Liver (tissue), 9 donors: ENCODE results near the gene ARMC7. TPM values are rescaled to one million over a fixed set of nuclear protein-coding genes. Genes with fewer than 3 reads are reported as not detected.

Source experiments
- DNase-seq: peaks from one replicate; pipeline ENCODE4 v3.0.0-alpha.2; 2017; ENCODE audit warnings: low spot score
- H3K27ac ChIP-seq, 2 donors: one replicate each; pipeline ENCODE4 v1.7.0; 2013; ENCODE audit warnings: inconsistent platforms in 2 of 2, low read length in 2 of 2, control low read depth in 1 of 2, low read depth in 1 of 2, mild to moderate bottlenecking in 1 of 2
- H3K27me3 ChIP-seq, 4 donors: one replicate each; pipeline versions ENCODE4 v1.6.1 to v1.7.0; 2013; ENCODE audit warnings: low read length in 3 of 4, inconsistent platforms in 1 of 4, mild to moderate bottlenecking in 1 of 4, moderate library complexity in 1 of 4; ENCODE audit not compliant: control insufficient read depth in 4 of 4, insufficient read depth in 4 of 4
- H3K36me3 ChIP-seq, 4 donors: one replicate each; pipeline versions ENCODE4 v1.6.1 to v1.7.0; 2013; ENCODE audit warnings: low read length in 3 of 4, mild to moderate bottlenecking in 3 of 4, low read depth in 1 of 4, moderate library complexity in 1 of 4; ENCODE audit not compliant: control insufficient read depth in 4 of 4, insufficient read depth in 3 of 4
- H3K4me1 ChIP-seq, 4 donors: one replicate each; pipeline versions ENCODE4 v1.6.1 to v1.7.0; 2013; ENCODE audit warnings: low read length in 3 of 4, mild to moderate bottlenecking in 3 of 4, moderate library complexity in 1 of 4; ENCODE audit not compliant: control insufficient read depth in 4 of 4, insufficient read depth in 4 of 4
- H3K4me3 ChIP-seq, 3 donors: one replicate each; pipeline versions ENCODE4 v1.6.1 to v1.7.0; 2013; ENCODE audit warnings: low read length in 3 of 3, control low read depth in 1 of 3, low read depth in 1 of 3, mild to moderate bottlenecking in 1 of 3
- H3K9ac ChIP-seq, 2 donors: one replicate each; pipeline ENCODE4 v1.7.0; 2013; ENCODE audit warnings: low read length in 2 of 2, mild to moderate bottlenecking in 2 of 2, moderate library complexity in 2 of 2, control low read depth in 1 of 2, low read depth in 1 of 2
- H3K9me3 ChIP-seq, 4 donors: one replicate each; pipeline versions ENCODE4 v1.6.1 to v1.7.0; 2013; ENCODE audit warnings: low read length in 3 of 4; ENCODE audit not compliant: control insufficient read depth in 4 of 4
- ATF3 ChIP-seq: IDR thresholded peaks from 2 replicates; pipeline ENCODE4 v1.6.1; 2016; ENCODE audit warnings: antibody characterized with exemption
- CTCF ChIP-seq: fragments of 150-350 bp; IDR thresholded peaks from 2 replicates; pipeline ENCODE4 v1.5.1; 2017; ENCODE audit warnings: improper control_type of control experiment, low read depth, low read length; ENCODE audit not compliant: missing input control
- EGR1 ChIP-seq, 2 donors: IDR thresholded peaks; 2 replicates each; pipeline ENCODE4 v1.6.1; 2016 to 2018; ENCODE audit warnings: antibody characterized with exemption in 2 of 2, low read depth in 2 of 2
- FOXA1 ChIP-seq: IDR thresholded peaks from 2 replicates; pipeline ENCODE4 v1.6.1; 2016; ENCODE audit warnings: antibody characterized with exemption
- FOXA2 ChIP-seq: IDR thresholded peaks from 2 replicates; pipeline ENCODE4 v1.6.1; 2016; ENCODE audit warnings: antibody characterized with exemption
- GABPA ChIP-seq, 2 donors: IDR thresholded peaks in 1 of 2; conservative IDR thresholded peaks in 1 of 2; 2 replicates each; pipeline ENCODE4 v1.6.1; 2016; ENCODE audit warnings: antibody characterized with exemption in 2 of 2, mild to moderate bottlenecking in 1 of 2, moderate library complexity in 1 of 2
- HNF4A ChIP-seq, 2 donors: conservative IDR thresholded peaks; 2 replicates each; pipeline ENCODE4 v1.6.1; 2016; ENCODE audit warnings: antibody characterized with exemption in 2 of 2, mild to moderate bottlenecking in 2 of 2
- HNF4G ChIP-seq: IDR thresholded peaks from 2 replicates; pipeline ENCODE4 v1.6.1; 2016; ENCODE audit warnings: antibody characterized with exemption
- JUND ChIP-seq, 2 donors: IDR thresholded peaks; 2 replicates each; pipeline ENCODE4 v1.6.1; 2016; ENCODE audit warnings: antibody characterized with exemption in 2 of 2
- MAX ChIP-seq: IDR thresholded peaks from 2 replicates; pipeline ENCODE4 v1.6.1; 2016; ENCODE audit warnings: antibody characterized with exemption
- NR2F2 ChIP-seq: IDR thresholded peaks from 2 replicates; pipeline ENCODE4 v1.6.1; 2016; ENCODE audit warnings: antibody characterized with exemption
- RAD21 ChIP-seq, 2 donors: IDR thresholded peaks; 2 replicates each; pipeline ENCODE4 v1.6.1; 2016; ENCODE audit warnings: antibody characterized with exemption in 2 of 2, mild to moderate bottlenecking in 2 of 2
- REST ChIP-seq: IDR thresholded peaks from 2 replicates; pipeline ENCODE4 v1.6.1; 2016; ENCODE audit warnings: antibody characterized with exemption, mild to moderate bottlenecking
- RXRA ChIP-seq, 2 donors: IDR thresholded peaks; 2 replicates each; pipeline ENCODE4 v1.6.1; 2017 to 2018; ENCODE audit warnings: antibody characterized with exemption in 2 of 2, mild to moderate bottlenecking in 1 of 2
- SP1 ChIP-seq: IDR thresholded peaks from 2 replicates; pipeline ENCODE4 v1.6.1; 2018; ENCODE audit warnings: antibody characterized with exemption, mild to moderate bottlenecking
- TAF1 ChIP-seq: conservative IDR thresholded peaks from 2 replicates; pipeline ENCODE4 v1.6.1; 2016; ENCODE audit warnings: antibody characterized with exemption, mild to moderate bottlenecking
- YY1 ChIP-seq: IDR thresholded peaks from 2 replicates; pipeline ENCODE4 v1.6.1; 2016; ENCODE audit warnings: antibody characterized with exemption, mild to moderate bottlenecking
- ZBTB33 ChIP-seq: IDR thresholded peaks from 2 replicates; pipeline ENCODE4 v1.6.1; 2016; ENCODE audit warnings: antibody characterized with exemption
- WGBS: extraction: QIAGEN DNeasy Blood & Tissue Kit; methylation state at CpG from one replicate; pipeline ENCODE4 v1.1.7; 2013; 5-methylcytosine and 5-hydroxymethylcytosine counted together
- polyA plus RNA-seq, 2 donors: library from polyadenylated mRNA; stranded (reverse) in 1 of 2; unstranded in 1 of 2; fragments of 200-250 nt in 1 of 2; fragments of >200 nt in 1 of 2; fragmentation: Nextera tagmentation in 1 of 2; extraction: Ambion mirVana in 1 of 2; gene quantifications; one replicate each; pipeline versions ENCODE4 v1.2.1 to v1.2.3, GENCODE V29; 2013 to 2015
- total RNA-seq, 2 donors: library from RNA; depleted of rRNA; stranded (reverse); fragments of >200 nt; gene quantifications; one replicate each; pipeline ENCODE4 v1.2.3, GENCODE V29; 2014
- donor health status: healthy.
- donor health status: healthy.
- donor health status: healthy.
- donor health status: healthy.
- donor health status: healthy.

The ARMC7 gene
- total and polyA plus RNA-seq, 4 donors, result 1.7 to 6.6 (median 3.7) TPM

GRCh38 chr17:75077496-75078283 is 32.1 kb upstream of the ARMC7 start:
- no peaks in the 10 kb centered on the region for H3K27me3 ChIP-seq
- H3K36me3 ChIP-seq, result no peaks in the 10 kb centered on the region
- H3K4me3 ChIP-seq, result peak overlapping the region; percentile 36 to 60 (median 59)
- H3K4me1 ChIP-seq, result peaks cover 3 to 48% (median 40%) of the 10 kb centered on the region in 4 donors
- DNase-seq, result peak; percentile 56
- H3K27ac ChIP-seq, result peak overlapping the region; percentile 90 to 92
- H3K9ac ChIP-seq, result peak overlapping the region in 1 of 2 donors; percentile 45
- 3% methylated on average over 53 of the region's 53 CpGs for WGBS
- H3K9me3 ChIP-seq, result no peaks in the 10 kb centered on the region
- TF ChIP-seq SP1 (no peak), CTCF (peak; percentile 21), REST (peak; percentile 21), JUND (IDR thresholded peaks at IDR 0.05) (peak in 1 of 2 donors; percentile 4), YY1 (peak; percentile 36), RAD21 (IDR thresholded peaks at IDR 0.05) (peak in 1 of 2 donors; percentile 11), FOXA2 (no peak), RXRA (IDR thresholded peaks at IDR 0.05) (no peak), HNF4A (conservative IDR thresholded peaks at IDR 0.05) (no peak)

GRCh38 chr17:75078284-75079022 is 31.3 kb upstream of the ARMC7 start:
- Histone ChIP-seq H3K4me3 (peak overlapping the region in 2 of 3 donors; percentile 36 to 59), H3K9me3 (no peaks in the 10 kb centered on the region), H3K9ac (peak overlapping the region in 1 of 2 donors; percentile 45), H3K36me3 (no peaks in the 10 kb centered on the region), H3K27me3 (no peaks in the 10 kb centered on the region), H3K27ac (peak overlapping the region; percentile 90 to 92), H3K4me1 (peaks cover 7 to 47% (median 39%) of the 10 kb centered on the region in 4 donors)
- WGBS, result 50% methylated on average over 17 of the region's 17 CpGs
- DNase-seq, result no peak
- no peak for TF ChIP-seq JUND (IDR thresholded peaks at IDR 0.05)
- TF ChIP-seq NR2F2, result no peak
- TF ChIP-seq RAD21 (IDR thresholded peaks at IDR 0.05), result no peak
- no peak for TF ChIP-seq ZBTB33
- TF ChIP-seq HNF4G, result no peak
- TF ChIP-seq REST, result no peak
- TF ChIP-seq FOXA2, result no peak
- TF ChIP-seq SP1, result no peak
- TF ChIP-seq FOXA1, result no peak
- TF ChIP-seq MAX, result no peak
- no peak for TF ChIP-seq HNF4A (conservative IDR thresholded peaks at IDR 0.05)
- no peak for TF ChIP-seq YY1
- TF ChIP-seq GABPA (IDR thresholded peaks at IDR 0.05 in 1 of 2, conservative IDR thresholded peaks at IDR 0.05 in 1 of 2), result no peak
- no peak for TF ChIP-seq TAF1
- TF ChIP-seq RXRA (IDR thresholded peaks at IDR 0.05), result no peak
- TF ChIP-seq ATF3, result no peak
- TF ChIP-seq EGR1 (IDR thresholded peaks at IDR 0.05; ENCODE audit: low read depth in 2 of 2), result no peak
